HG03469 (cell line): Measurements from ENCODE around the gene COQ10A.
"Not testable (repeated sequence)": the region's sequence is repeated elsewhere in the genome, so short reads cannot be mapped to it uniquely, and the experiment has no call there.

ENCODE experiments used
- ATAC-seq: cut with Tn5 transposase; IDR thresholded peaks from one replicate; pipeline ENCODE4 v1.9.1; 2021; ENCODE audit warnings: mild to moderate bottlenecking, moderate library complexity, moderate number of reproducible peaks; ENCODE audit not compliant: unreplicated experiment

COQ10A gene

GRCh38 chr12:56242986-56243385 lies 23.8 kb upstream of the COQ10A start:
- ATAC-seq: no peak

- ATAC-seq: no peak
These were observed 23.0 kb upstream of the COQ10A start for GRCh38 chr12:56243731-56244181.

GRCh38 chr12:56244494-56244893 lies 22.2 kb upstream of the COQ10A start:
- no peak for ATAC-seq

- no peak for ATAC-seq
These were observed 18.8 kb upstream of the COQ10A start for GRCh38 chr12:56247923-56248322.

- no peak for ATAC-seq
These were observed 18.0 kb upstream of the COQ10A start for GRCh38 chr12:56248711-56249110.

GRCh38 chr12:56252649-56253048 lies 14.1 kb upstream of the COQ10A start:
- ATAC-seq: no peak

- ATAC-seq: no peak
These were observed 13.7 kb upstream of the COQ10A start for GRCh38 chr12:56253091-56253490.

- ATAC-seq: no peak
These were observed 11.1 kb upstream of the COQ10A start for GRCh38 chr12:56255671-56256070.

GRCh38 chr12:56256326-56256960 lies 10.3 kb upstream of the COQ10A start:
- ATAC-seq: no peak

- ATAC-seq: no peak
These were observed 9.7 kb upstream of the COQ10A start for GRCh38 chr12:56257071-56257470.

GRCh38 chr12:56257491-56258067 lies 9.2 kb upstream of the COQ10A start:
- no peak for ATAC-seq

GRCh38 chr12:56258068-56258819 lies 8.5 kb upstream of the COQ10A start, which contains the start of gene ANKRD52:
ANKRD52 (minus strand) TSS chr12:56258384; CDS start chr12:56258269, 115 bp downstream.
- ATAC-seq: peak; percentile 81

- ATAC-seq: no peak
These were observed 7.9 kb upstream of the COQ10A start for GRCh38 chr12:56258820-56259183.

GRCh38 chr12:56260380-56260779 lies 6.4 kb upstream of the COQ10A start:
- ATAC-seq: no peak

GRCh38 chr12:56260921-56261320 lies 5.8 kb upstream of the COQ10A start:
- no peak for ATAC-seq

GRCh38 chr12:56261503-56262232 lies 5.1 kb upstream of the COQ10A start:
- ATAC-seq: no peak

- not testable (repeated sequence) for ATAC-seq
These were observed 3.8 kb upstream of the COQ10A start for GRCh38 chr12:56262955-56263354.

- ATAC-seq: not testable (repeated sequence)
These were observed 562 bp upstream of the COQ10A start for GRCh38 chr12:56266068-56266692.

- ATAC-seq: no peak
These were observed 815 bp downstream of the COQ10A start for GRCh38 chr12:56267443-56268071.

GRCh38 chr12:56271031-56271430 lies 4.3 kb downstream of the COQ10A start:
- ATAC-seq: no peak
